ENCODE measurements around the gene OR6T1.

The OR6T1 gene, protein sequence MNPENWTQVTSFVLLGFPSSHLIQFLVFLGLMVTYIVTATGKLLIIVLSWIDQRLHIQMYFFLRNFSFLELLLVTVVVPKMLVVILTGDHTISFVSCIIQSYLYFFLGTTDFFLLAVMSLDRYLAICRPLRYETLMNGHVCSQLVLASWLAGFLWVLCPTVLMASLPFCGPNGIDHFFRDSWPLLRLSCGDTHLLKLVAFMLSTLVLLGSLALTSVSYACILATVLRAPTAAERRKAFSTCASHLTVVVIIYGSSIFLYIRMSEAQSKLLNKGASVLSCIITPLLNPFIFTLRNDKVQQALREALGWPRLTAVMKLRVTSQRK

DNA sequence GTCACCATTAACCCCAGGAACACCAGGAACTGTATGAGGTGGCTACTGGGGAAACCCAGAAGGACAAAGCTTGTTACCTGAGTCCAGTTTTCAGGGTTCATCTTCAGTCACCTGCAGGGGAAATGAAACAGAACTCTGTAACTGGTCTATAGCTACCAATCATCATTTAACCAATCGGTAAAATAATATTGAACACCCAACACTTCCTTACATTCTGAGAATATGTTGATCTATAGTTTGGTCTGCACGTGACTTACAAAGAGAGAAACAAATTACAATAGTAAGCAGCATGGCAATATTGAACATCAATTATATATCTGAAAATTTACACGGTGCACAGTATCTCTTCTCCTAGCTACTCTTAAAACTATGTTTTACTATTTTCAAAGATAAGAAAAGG is at the start of gene OR6T1:
TSS of gene OR6T1 (minus strand) at position 101 of the 400 bp plus-strand sequence. CDS start at position 101, 0 bp downstream.
- DNase-seq, result no peak

DNA sequence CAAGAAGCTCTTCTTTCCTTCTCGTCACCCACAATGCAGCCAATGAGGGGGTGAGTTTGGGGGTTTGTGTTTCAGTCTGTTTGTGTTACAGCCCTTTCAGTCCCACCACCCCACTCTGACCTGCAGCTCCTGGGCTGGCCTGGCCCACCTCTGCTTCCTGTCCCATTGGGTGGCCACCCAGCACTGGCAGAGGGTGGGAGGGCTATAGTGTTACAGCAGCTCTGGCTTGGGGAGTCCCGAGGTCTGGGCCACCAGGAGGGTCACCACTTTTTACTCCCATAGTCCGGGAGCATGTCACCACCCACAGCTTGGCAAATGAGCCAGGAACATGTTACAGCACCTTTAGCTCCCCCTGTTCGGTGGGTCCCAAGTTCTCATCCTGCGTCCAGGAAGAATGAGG is 35.7 kb upstream of the OR6T1 start:
- no peak for DNase-seq

DNA sequence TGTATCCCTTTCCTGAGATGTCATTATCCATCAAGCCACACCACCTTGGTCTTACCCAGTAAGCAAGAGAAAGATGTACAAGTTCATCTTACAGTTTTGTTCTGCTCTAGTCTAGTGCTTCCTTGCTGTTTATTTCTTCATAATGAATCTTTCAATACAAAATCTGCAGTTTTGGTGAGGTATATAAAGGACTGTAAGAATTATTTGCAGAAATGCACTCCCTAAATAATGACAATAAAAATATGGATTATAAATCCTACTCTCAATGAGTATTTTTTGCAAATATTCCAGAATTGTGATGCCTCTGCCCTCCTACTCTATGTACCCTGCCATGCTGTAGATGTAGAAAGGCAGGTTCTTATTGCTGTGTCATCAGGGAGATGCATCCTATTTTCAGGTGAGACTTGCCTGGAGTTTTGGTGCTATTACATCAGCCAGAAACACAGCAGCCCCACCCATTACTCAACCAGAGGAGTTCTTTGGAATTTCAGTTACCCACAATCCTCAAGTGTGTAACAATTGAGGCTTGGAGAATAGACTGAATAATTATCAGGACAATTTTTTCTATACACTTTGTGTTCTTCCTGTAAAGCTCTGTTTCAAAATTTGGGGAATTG is 34.2 kb upstream of the OR6T1 start, which contains the start of gene OR10S1:
TSS of gene OR10S1 (minus strand) at position 51 of the 617 bp plus-strand sequence. CDS start 117 bp downstream, outside the sequence.
- no peak for DNase-seq

DNA sequence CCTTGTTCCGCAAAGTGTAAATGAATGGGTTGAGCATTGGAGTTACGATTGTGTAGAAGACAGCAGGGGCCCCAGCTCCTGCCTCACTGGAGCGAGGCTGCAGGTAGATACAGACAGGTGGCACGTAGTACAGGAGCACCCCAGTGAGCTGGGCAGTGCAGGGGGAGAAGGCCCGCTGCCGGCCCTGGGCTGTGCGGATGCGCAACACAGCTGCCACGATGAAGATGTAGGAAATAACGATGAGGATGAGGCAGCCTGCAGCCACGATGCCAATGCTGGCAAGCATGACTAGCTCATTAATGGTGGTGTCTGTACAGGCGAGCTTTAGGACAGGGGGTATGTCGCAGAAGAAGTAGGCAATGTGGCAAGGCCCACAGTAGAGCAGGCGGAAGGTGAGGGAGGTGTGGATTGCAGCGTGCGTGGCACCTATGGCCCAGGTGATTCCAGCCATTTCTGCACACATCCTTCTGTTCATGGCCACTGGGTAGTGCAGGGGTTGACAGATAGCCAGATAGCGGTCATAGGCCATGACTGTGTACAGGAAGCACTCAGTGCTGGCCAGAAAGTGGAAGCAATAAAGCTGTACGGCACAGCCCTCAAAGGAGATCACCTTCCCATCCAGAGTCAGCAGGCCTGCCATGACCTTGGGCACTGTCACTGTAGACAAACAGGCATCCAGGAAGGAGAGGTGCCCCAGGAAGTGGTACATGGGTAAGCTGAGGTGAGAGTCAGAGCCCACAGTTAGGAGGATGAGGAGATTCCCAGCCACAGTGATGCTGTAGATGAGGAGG is 33.3 kb upstream of the OR6T1 start:
- DNase-seq, result no peak

DNA sequence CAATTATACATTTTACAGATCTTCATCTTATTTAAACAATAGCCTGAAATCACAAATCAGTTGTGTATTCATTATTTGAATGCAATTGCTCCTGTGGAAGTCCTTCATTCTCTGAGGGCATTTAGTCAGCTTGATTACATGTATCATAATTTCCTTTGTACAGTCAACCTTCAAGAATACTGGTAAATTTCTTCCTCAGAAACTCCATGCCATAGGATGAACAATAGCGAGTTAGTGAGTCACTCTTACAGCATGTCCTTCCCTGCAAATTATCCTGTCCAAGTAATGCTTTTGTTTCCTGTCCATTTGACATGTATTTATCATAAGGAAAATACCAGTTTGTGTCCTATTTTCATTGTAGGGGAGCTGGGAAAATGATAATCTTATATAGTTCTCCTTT is 30.2 kb upstream of the OR6T1 start:
- DNase-seq, result no peak

DNA sequence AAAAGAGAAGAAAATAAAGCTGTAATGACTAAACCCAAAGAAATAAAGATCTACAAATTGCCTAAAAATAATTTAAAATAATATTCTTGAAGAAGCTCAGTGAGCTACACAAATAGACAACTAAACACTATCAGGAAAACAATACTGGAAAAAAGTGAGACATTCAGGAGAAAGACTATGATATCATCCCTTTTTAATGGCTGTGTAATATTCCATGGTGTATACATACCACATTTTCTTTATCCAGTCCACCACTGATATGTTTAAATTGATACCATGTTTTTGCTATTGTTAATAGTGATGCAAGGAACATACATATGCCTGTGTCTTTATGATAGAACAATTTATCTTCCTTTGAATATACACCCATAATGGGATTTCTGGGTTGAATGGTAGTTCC is 13.1 kb upstream of the OR6T1 start:
- DNase-seq, result no peak

DNA sequence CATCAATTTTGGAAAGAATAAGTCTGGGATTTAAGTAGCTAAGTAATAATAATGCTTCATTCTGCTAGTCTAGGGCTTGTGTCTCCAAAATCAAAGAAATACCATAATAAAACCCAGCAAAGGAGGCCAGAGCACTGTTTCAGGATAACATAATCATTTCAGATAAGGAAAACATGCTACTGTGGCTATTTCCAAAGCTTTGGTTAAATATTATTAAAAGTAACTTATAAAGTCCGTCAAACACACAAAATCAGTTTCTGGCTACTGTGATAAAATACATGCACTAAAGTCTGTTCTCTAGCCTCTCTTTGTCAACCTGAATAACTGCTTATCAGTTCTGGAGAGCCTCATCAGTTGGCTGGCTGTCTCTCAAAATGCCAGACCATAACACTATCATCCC is 1.5 kb upstream of the OR6T1 start:
- DNase-seq, result no peak

DNA sequence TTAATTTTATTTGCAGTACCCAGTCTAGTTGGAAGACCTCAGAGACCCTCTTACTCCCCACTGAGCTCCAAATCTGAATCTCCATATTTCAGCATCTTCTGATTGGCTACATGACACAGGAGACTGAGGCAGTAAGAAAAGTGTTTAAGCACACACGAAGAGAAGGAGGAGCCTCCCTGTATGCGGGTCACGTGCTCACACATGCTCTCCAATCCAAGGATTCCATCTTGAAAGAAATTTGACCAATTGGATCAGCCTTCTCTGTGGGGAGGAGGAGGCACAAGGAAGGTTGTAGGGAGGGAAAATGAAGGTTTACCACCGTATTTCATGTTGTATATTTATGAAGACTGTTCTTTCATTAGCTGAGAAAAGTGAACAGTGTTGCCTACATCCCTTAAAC is 1.2 kb downstream of the OR6T1 start:
- no peak for DNase-seq

DNA sequence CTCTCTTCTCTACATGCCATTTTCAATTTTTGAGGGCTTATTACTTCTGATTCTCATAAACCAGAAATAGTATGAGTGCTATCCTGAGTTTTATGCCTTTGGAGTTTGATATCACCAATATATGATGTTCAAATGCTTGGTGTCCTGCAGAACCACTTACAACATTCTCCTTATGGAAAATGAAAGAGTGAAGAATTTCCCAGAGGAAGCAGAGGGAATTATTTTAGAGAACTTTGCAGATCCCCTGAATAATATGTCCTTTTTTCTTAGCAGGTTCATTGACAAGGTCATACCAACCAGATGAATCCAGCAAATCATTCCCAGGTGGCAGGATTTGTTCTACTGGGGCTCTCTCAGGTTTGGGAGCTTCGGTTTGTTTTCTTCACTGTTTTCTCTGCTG is 4.3 kb downstream of the OR6T1 start, which contains the start of gene OR4D5:
TSS of gene OR4D5 (plus strand) at position 301 of the 400 bp plus-strand sequence. CDS start at position 301, 0 bp downstream.
- no peak for DNase-seq

DNA sequence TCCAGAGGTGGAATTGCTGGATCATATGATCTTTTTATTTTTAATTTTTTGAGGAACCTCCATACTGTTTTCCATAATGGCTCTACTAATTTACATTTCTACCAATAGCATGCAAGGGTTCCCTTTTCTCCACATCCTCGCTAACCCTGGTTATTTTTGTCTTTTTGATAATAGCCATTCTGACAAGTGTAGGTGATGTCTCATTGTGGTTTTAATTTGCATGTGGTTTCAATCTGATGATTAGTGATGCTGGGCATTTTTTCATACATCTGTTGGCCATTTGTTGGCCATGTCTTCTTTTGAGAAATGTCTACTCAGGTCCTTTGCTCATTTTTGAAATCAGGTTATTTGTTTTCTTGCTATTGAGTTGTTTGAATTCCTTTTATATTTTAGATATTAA is 19.6 kb downstream of the OR6T1 start:
- DNase-seq, result no peak

DNA sequence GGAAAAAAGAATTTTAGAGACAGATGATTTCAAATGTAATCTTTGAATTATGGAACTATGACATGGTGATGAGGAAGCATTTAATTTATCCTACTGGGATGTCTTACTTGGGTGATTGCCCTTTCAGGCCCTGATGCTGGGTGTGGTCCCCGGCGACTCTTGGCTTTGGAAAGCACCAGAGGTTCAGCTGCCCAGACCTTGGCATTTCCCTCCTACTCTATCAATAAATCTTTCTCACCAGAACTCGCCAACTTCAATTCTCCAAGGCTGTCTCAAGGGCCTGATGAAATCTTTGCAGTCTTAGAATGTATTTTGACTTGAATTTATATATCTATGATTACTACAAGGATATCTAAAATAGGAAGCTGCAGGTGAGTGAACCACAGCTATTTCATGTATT is 22.7 kb downstream of the OR6T1 start:
- DNase-seq, result no peak

DNA sequence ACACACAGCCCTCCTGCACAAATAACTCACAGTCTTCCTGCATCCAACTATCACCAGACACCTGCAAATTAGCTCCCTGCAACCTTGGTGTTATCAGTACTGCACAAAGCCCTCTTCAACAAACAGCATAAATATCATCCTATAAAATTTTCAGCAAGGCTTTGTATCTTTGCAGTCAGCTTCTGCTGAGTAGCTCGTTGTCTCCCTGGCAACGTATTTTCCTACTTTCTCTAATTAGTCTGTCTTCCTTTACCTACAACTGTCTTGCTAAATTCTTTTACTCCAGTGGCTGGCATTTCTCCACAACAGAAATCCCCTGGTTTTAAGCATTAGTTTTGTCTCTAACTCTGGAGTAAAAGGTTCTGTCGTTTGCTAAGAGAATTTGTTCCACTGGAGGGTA is 37.8 kb downstream of the OR6T1 start:
- DNase-seq, result no peak

DNA sequence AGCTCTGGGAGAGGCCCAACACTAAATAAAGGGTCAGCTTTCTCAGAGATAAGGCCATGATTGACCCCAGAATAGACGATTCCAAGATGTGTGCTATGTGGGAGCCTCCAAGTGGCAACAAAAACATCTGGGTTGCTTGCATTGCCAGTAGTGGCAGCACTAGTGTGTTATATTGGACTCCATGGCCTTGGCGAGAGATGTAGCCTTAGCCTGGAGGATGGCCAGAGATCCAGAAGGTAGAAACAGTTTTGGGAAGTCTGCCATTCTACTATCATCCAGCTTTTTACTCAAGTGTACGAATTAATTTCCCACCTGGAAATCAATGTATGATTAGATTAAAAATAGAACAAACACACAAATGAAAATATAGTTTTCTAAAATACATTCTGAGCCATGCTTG is 38.7 kb downstream of the OR6T1 start:
- DNase-seq, result no peak

DNA sequence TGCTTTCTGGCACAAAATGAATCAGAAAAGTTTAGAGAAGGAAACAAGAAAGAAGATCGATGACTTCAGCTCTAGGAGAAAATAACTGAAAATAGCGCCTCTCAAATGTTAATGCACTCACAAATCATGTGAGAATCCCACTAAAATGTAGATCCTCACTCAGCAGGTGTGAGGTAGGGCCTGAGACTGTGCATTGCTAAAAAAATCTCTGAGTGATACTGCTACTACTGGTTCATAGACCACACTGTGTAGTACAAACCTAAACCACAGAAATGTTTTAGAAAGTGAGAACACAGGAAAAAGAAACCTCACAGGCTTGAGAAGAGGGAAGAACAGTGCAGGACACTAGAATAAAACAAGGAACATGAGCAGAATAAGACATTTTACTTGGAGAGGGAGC is 39.7 kb downstream of the OR6T1 start:
- no peak for DNase-seq

DNA sequence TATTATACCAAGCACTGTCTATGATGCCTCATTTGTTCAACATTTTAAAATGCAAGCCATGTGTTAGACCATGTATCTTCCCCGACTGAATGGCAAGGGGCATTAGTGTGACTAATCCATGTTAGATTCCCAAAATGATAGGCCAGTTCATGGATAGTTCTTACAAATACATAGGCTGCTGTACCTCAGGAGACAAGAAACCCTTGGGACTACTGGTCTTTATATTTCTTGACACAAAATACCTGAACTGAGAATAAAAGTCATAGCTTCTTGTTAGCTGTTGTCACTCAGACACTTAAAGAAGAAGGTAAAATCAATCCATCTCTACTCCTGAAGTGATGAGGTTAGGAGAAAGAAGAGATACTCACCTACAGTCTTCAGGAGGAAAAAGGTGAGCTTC is 41.8 kb downstream of the OR6T1 start, which contains the start of gene OR8D4:
TSS of gene OR8D4 (plus strand) at position 301 of the 400 bp plus-strand sequence. CDS start 4,265 bp downstream, outside the sequence.
- no peak for DNase-seq

DNA sequence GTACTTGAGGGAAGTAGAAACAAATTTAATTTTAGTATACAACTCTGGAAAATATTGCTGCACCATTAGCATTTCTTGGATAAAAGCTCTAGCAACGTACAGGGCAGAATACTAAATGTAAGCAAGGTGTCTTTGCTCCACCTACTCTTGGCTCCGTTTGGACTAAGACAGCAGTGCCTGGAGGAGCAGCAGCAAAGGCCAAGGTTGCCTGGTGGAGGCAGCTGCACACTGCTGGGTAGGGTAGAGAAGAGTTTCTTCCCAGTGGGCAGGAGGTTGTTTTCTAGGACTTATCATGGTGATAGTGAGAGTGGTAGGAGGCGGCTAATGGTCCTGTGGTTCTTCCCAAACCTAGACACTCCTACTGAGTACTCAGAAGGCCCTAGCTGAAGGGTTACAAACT is 43.8 kb downstream of the OR6T1 start:
- DNase-seq, result no peak
